GM12875 (cell line): Measurements from ENCODE around the gene ODF4.

Experiments
- H3K4me3 ChIP-seq: one replicate; pipeline ENCODE4 v1.5.1; 2011; ENCODE audit warnings: low read depth, low read length, control low read depth
- TF ChIP-seq, protein P1 (sequence below): IDR thresholded peaks from 2 replicates; pipeline ENCODE4 v1.5.1; 2011; ENCODE audit warnings: low read depth, mild to moderate bottlenecking, control low read depth, inconsistent platforms, low read length, moderate library complexity, borderline replicate concordance; ENCODE audit not compliant: insufficient read depth

Gene ODF4, protein sequence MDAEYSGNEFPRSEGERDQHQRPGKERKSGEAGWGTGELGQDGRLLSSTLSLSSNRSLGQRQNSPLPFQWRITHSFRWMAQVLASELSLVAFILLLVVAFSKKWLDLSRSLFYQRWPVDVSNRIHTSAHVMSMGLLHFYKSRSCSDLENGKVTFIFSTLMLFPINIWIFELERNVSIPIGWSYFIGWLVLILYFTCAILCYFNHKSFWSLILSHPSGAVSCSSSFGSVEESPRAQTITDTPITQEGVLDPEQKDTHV

DNA sequence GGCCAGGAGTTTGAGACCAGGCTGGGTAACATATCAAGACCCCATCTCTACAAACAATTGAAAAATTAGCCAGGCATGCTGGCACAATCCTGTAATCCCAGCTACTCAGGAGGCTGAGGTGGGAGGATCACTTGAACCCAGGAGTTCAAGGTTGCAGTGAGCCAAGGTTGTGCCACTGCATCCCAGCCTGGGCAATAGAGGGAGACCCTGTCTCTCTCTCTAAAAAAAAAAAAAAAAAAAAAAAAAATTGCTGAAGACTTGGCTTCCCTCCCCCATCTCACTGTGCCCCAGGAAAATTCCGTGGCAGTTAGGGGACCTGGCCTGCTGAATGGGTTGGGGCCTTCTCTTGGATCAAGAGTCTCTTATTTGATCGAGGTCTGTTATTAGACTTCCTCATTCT lies at the start of gene ODF4:
Gene ODF4 (plus strand): TSS at position 301 of the 400 bp plus-strand sequence. CDS start 212 bp downstream, outside the sequence.
- H3K4me3 ChIP-seq: no peak within 1 kb of the TSS
- TF ChIP-seq, protein P1, sequence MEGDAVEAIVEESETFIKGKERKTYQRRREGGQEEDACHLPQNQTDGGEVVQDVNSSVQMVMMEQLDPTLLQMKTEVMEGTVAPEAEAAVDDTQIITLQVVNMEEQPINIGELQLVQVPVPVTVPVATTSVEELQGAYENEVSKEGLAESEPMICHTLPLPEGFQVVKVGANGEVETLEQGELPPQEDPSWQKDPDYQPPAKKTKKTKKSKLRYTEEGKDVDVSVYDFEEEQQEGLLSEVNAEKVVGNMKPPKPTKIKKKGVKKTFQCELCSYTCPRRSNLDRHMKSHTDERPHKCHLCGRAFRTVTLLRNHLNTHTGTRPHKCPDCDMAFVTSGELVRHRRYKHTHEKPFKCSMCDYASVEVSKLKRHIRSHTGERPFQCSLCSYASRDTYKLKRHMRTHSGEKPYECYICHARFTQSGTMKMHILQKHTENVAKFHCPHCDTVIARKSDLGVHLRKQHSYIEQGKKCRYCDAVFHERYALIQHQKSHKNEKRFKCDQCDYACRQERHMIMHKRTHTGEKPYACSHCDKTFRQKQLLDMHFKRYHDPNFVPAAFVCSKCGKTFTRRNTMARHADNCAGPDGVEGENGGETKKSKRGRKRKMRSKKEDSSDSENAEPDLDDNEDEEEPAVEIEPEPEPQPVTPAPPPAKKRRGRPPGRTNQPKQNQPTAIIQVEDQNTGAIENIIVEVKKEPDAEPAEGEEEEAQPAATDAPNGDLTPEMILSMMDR: no peak

DNA sequence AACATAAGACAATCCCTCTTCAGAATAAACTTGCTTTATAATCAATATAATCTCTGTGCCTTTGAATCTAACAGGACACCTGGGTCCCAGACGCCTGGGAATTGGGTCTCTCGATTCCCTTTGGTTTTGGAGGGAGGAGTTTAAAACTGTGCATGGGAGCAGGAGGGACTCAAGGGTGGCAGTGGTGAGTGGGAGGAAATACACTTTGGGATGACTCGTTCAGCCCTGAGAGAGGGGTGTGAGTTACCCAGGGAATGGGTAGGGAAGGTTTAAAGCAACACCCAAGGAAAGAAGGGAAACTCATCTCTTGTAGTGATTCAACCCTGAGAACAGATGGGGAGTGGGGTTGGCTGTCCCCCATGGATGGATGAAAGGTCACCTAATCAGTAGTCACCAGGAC lies 49.6 kb upstream of the ODF4 start:
- TF ChIP-seq, protein P1: no peak
- H3K4me3 ChIP-seq: no peak overlapping the region

DNA sequence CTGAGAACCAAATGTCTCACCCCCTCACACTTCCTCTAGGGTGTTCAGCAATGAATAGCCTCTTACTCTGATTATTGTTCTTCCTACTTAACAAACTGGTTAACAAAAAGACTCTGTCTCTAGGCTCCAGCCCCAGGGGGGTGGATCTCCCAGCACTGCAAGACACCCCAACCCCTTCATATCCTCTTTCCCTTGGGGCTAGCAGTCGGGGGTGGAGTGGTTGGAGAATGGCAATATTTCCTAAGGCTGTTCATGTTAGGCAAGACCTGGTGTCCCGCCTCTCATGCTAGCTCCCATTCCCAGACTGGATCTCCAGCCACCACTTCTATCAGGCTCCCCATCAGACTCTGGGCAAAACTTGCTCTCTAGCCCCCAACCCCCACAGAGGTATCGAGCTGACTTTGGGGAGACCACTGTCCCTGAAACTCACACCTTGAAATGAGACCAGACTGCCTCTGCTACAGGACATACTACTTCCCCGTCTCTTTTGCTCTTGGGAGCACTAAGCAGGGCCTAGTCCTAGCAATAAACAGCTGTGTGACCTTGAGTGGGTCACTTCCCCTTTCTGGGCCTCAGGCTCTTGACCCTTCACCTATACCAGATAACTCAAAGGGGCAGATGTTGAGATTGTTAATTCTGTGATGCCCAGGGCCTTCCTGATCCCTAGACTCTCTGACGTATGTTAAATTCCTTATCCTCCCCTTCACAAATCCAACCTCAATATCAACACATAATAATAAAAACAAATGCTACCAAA lies 46.8 kb upstream of the ODF4 start:
- no peak overlapping the region for H3K4me3 ChIP-seq

DNA sequence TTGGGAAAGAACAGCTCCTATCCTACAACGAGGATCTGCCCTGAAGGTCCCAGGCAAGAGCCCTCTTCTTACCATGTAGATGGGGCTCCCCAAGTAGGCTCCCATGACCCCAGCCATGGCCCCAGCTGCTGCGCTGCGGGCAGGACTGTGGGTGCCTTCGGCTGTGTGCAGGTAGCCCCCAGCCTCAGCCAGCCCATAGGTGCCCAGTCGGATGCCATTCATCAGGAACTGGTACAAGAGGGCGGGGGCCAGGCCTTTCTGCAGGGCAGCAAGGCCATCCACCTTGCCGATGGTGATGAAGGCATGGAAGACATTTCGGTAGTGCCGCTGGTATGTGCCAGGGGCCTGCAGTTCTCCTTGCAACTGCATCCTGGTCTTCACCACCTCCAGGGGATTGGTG lies 45.3 kb upstream of the ODF4 start:
- TF ChIP-seq, protein P1: no peak
- no peak overlapping the region for H3K4me3 ChIP-seq

More for the DNA sequence above, 46.8 kb upstream of the ODF4 start:
- TF ChIP-seq, protein P1: no peak

DNA sequence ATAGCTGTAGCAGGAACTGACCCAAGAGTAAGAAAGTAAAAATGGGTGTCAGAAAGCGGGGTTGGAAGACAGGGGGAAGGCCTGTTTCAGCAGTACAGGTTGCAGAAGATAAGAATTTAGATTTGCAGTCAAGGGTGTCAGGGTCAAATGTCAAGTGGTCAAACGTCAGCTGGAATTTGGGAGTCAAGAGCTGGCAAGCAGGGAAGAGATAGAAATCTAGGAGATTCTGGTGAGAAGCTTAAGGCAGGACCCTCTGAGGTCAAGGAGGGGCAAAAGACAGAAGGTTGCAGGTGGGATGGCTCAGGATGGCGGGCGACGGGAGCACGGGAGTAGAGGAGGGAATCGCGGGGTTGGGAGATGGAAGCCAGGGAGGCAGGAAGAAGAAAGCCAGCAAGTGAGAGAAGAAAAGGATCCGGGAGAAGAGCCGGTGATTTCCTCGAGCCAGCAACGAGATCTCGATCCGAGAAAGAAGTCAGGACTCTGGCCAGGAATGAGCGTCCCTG lies 44.8 kb upstream of the ODF4 start:
- TF ChIP-seq, protein P1: no peak
- peak overlapping the region; percentile 77 for H3K4me3 ChIP-seq

DNA sequence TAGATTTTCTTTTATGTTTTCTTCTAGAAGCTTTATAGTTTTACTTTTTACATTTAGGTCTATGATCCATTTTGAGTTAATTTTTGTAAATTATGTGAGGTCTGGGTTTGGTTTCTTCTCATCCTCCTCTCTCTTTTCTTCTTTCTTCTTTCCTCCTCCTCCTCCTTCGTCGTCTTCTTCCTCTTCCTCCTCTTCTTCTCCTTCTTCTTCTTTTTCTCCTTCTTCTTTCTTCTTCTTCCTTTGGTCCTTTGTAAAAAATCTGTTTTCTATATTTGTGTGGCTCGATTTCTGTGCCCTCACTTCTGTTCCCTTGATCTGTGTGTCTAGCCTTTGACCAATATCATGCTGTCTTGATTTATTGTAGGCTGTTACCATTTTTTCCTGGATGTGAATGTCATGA lies 39.4 kb upstream of the ODF4 start:
- no peak overlapping the region for H3K4me3 ChIP-seq
- TF ChIP-seq, protein P1: no peak
